IMR-90 (cell line): ENCODE measurements around the gene SYNE2. TPM values are rescaled to one million over a fixed set of nuclear protein-coding genes. Genes with fewer than 3 reads are reported as not detected.

Source experiments
- ATAC-seq: fragments of 200-7000 bp; cut with Tn5 transposase; 2 replicates; pipeline ENCODE4 v1.9.1; 2020; ENCODE audit warnings: low read depth, mild to moderate bottlenecking, moderate library complexity
- BruUV-seq: library from RNA; stranded (reverse); fragments of 400-500 nt; replicated peaks from 2 replicates; lab custom pipeline; 2021; lab: Mats Ljungman, UMichigan
- CTCF ChIA-PET: fragments of 300-600 bp; formaldehyde crosslinking; extraction: SDS; loops from one replicate; lab custom pipeline; 2021; ENCODE audit warnings: antibody characterized with exemption; lab: Yijun Ruan, JAX
- POLR2A ChIA-PET: fragments of 300-600 bp; sonication (Branson Sonifier 250); formaldehyde crosslinking; loops from one replicate; lab custom pipeline; 2022; ENCODE audit warnings: antibody characterized with exemption; ENCODE audit not compliant: unreplicated experiment; lab: Charles Lee
- DNase-seq: peaks from one replicate; pipeline ENCODE4 v3.0.0; 2013
- H2AFZ ChIP-seq: replicated peaks from 2 replicates; pipeline ENCODE3; 2013; ENCODE audit warnings: low read length, mild to moderate bottlenecking; ENCODE audit not compliant: poor library complexity
- H2AK5ac ChIP-seq: 2 replicates; pipeline ENCODE4 v1.6.1; 2013; ENCODE audit warnings: low read depth, low read length, inconsistent platforms
- H2AK9ac ChIP-seq: replicated peaks from 2 replicates; pipeline ENCODE3; 2013; ENCODE audit warnings: mild to moderate bottlenecking, low read depth, low read length, moderate library complexity; ENCODE audit not compliant: poor library complexity
- H2BK120ac ChIP-seq: 2 replicates; pipeline ENCODE4 v1.6.1; 2013; ENCODE audit warnings: low read depth, low read length, inconsistent platforms
- H2BK15ac ChIP-seq: 3 replicates; pipeline ENCODE4 v1.6.1; 2013; ENCODE audit warnings: low read depth, low read length, inconsistent platforms
- H2BK20ac ChIP-seq: 2 replicates; pipeline ENCODE4 v1.6.1; 2013; ENCODE audit warnings: low read depth, mild to moderate bottlenecking, inconsistent platforms, low read length, moderate library complexity
- H2BK5ac ChIP-seq: 2 replicates; pipeline ENCODE4 v1.6.1; 2013; ENCODE audit warnings: mild to moderate bottlenecking, low read depth, low read length, inconsistent platforms; ENCODE audit not compliant: poor library complexity, severe bottlenecking
- H3K14ac ChIP-seq: replicated peaks from 2 replicates; pipeline ENCODE4 v1.6.1; 2013; ENCODE audit warnings: low read depth, low read length, inconsistent platforms
- H3K18ac ChIP-seq: 2 replicates; pipeline ENCODE4 v1.6.1; 2013; ENCODE audit warnings: low read depth, low read length, control low read depth
- H3K23ac ChIP-seq: 2 replicates; pipeline ENCODE4 v1.6.1; 2013; ENCODE audit warnings: low read depth, low read length, inconsistent platforms
- H3K27ac ChIP-seq: 2 replicates; pipeline ENCODE4 v1.5.1; 2013; ENCODE audit warnings: mild to moderate bottlenecking, control low read depth, low read length; ENCODE audit not compliant: insufficient read depth
- H3K27me3 ChIP-seq: 2 replicates; pipeline ENCODE4 v1.6.1; 2013; ENCODE audit warnings: low read length; ENCODE audit not compliant: control insufficient read depth, insufficient read depth
- H3K36me3 ChIP-seq: 2 replicates; pipeline ENCODE4 v1.6.1; 2013; ENCODE audit warnings: low read length, mixed read lengths; ENCODE audit not compliant: control insufficient read depth, insufficient read depth
- H3K4ac ChIP-seq: 2 replicates; pipeline ENCODE4 v1.6.1; 2013; ENCODE audit warnings: low read depth, low read length, inconsistent platforms
- H3K4me1 ChIP-seq: 2 replicates; pipeline ENCODE4 v1.6.1; 2013; ENCODE audit warnings: low read length, mixed read lengths; ENCODE audit not compliant: control insufficient read depth, insufficient read depth
- H3K4me2 ChIP-seq: 2 replicates; pipeline ENCODE4 v1.6.1; 2013; ENCODE audit warnings: low read depth, mild to moderate bottlenecking, control low read depth, low read length, moderate library complexity
- H3K4me3 ChIP-seq: 2 replicates; pipeline ENCODE4 v1.5.1; 2013; ENCODE audit warnings: low read depth, mild to moderate bottlenecking, control low read depth, low read length, moderate library complexity; ENCODE audit not compliant: insufficient read depth
- H3K56ac ChIP-seq: 2 replicates; pipeline ENCODE4 v1.6.1; 2013; ENCODE audit warnings: low read length, inconsistent platforms; ENCODE audit not compliant: insufficient read depth; ENCODE audit errors: extremely low read depth
- H3K79me1 ChIP-seq, 2 experiments: 2 replicates each; pipeline ENCODE4 v1.6.1; 2013; ENCODE audit warnings: low read length in 2 of 2, inconsistent platforms in 1 of 2, low read depth in 1 of 2
- H3K9ac ChIP-seq: 2 replicates; pipeline ENCODE4 v1.6.1; 2013; ENCODE audit warnings: low read depth, low read length, control low read depth
- H3K9me1 ChIP-seq: 2 replicates; pipeline ENCODE4 v1.6.1; 2013; ENCODE audit warnings: low read length, inconsistent platforms; ENCODE audit not compliant: insufficient read depth
- H3K9me3 ChIP-seq: 2 replicates; pipeline ENCODE4 v1.6.1; 2013; ENCODE audit warnings: low read length; ENCODE audit not compliant: control insufficient read depth, insufficient read depth
- H4K20me1 ChIP-seq: 2 replicates; pipeline ENCODE4 v1.6.1; 2013; ENCODE audit warnings: low read length, inconsistent platforms; ENCODE audit not compliant: insufficient read depth
- H4K5ac ChIP-seq: 2 replicates; pipeline ENCODE4 v1.6.1; 2013; ENCODE audit warnings: mild to moderate bottlenecking, low read depth, low read length, control low read depth
- H4K8ac ChIP-seq, 2 experiments: 2 replicates each; pipeline ENCODE4 v1.6.1; 2013; ENCODE audit warnings: low read depth in 2 of 2, low read length in 2 of 2, control low read depth in 1 of 2, inconsistent platforms in 1 of 2
- H4K91ac ChIP-seq: 2 replicates; pipeline ENCODE4 v1.6.1; 2013; ENCODE audit warnings: low read depth, low read length, inconsistent platforms; ENCODE audit not compliant: insufficient read depth
- BHLHE40 ChIP-seq: fragments of 150-350 bp; IDR thresholded peaks from 2 replicates; pipeline ENCODE4 v1.6.1; 2016; ENCODE audit warnings: mild to moderate bottlenecking, low read depth, low read length
- CEBPB ChIP-seq: IDR thresholded peaks from 2 replicates; pipeline ENCODE4 v1.6.1; 2012; ENCODE audit warnings: low read depth, low read length, improper control_type of control experiment
- CHD1 ChIP-seq: IDR thresholded peaks from 2 replicates; pipeline ENCODE4 v1.6.1; 2012; ENCODE audit warnings: low read depth, low read length, improper control_type of control experiment
- MAFK ChIP-seq: IDR thresholded peaks from 2 replicates; pipeline ENCODE4 v1.6.1; 2012; ENCODE audit warnings: low read depth, low read length, improper control_type of control experiment
- MAZ ChIP-seq: IDR thresholded peaks from 2 replicates; pipeline ENCODE4 v1.6.1; 2012; ENCODE audit warnings: low read depth, mild to moderate bottlenecking, low read length, improper control_type of control experiment, moderate library complexity, borderline replicate concordance
- MXI1 ChIP-seq: IDR thresholded peaks from 2 replicates; pipeline ENCODE4 v1.6.1; 2012; ENCODE audit warnings: low read depth, mild to moderate bottlenecking, low read length, moderate library complexity, borderline replicate concordance
- NFE2L2 ChIP-seq: fragments of 150-350 bp; IDR thresholded peaks from 2 replicates; pipeline ENCODE4 v1.6.1; 2016; ENCODE audit warnings: low read depth, mild to moderate bottlenecking, low read length
- POLR2A ChIP-seq: IDR thresholded peaks from 2 replicates; pipeline ENCODE4 v1.6.1; 2012; ENCODE audit warnings: mild to moderate bottlenecking, low read depth, low read length
- RAD21 ChIP-seq: IDR thresholded peaks from 2 replicates; pipeline ENCODE4 v1.6.1; 2012; ENCODE audit warnings: low read length, improper control_type of control experiment
- RCOR1 ChIP-seq: IDR thresholded peaks from 2 replicates; pipeline ENCODE4 v1.6.1; 2012; ENCODE audit warnings: mild to moderate bottlenecking, low read length, improper control_type of control experiment; ENCODE audit not compliant: insufficient replicate concordance
- SMC3 ChIP-seq: fragments of 150-350 bp; IDR thresholded peaks from 2 replicates; pipeline ENCODE4 v1.6.1; 2016; ENCODE audit warnings: low read depth, mild to moderate bottlenecking, antibody characterized with exemption, low read length, moderate library complexity
- WGBS, 2 experiments: methylation state at CpG; one replicate each; pipeline versions ENCODE4 v1.1.5 to v1.1.7; 2013; ENCODE audit warnings: missing lambda C conversion rate in 2 of 2; ENCODE audit not compliant: insufficient read length in 1 of 2; ENCODE audit errors: extremely low coverage in 2 of 2; 5-methylcytosine and 5-hydroxymethylcytosine counted together
- dilution Hi-C: fragments of 300-500 bp; cut with HindIII; formaldehyde crosslinking; loops from one replicate; pipeline ENCODE4 v1.14.3; 2018; ENCODE audit warnings: low sequenced_read_pairs; ENCODE audit not compliant: unreplicated experiment
- in situ Hi-C: fragments of 300-500 bp; cut with MboI; formaldehyde crosslinking; loops from 3 replicates; pipeline ENCODE4 v1.14.3; 2019; ENCODE audit warnings: low sequenced_read_pairs, inconsistent platforms, mixed read lengths
- intact Hi-C: fragments of 100-400 bp; cut with micrococcal nuclease; formaldehyde crosslinking; loops from 2 replicates; pipeline ENCODE4 v1.10.0; 2022
- polyA plus RNA-seq, 3 experiments: library from polyadenylated mRNA; depleted of rRNA; stranded (reverse); fragments of >200 nt; gene quantifications; 2 replicates each; pipeline ENCODE4 v1.2.3, GENCODE V29; 2012; ENCODE audit warnings: low replicate concordance in 1 of 3
- total RNA-seq: library from RNA; depleted of rRNA; stranded (reverse); fragments of >200 nt; gene quantifications from 2 replicates; pipeline ENCODE4 v1.2.3, GENCODE V29; 2012

Gene SYNE2
- total and polyA plus RNA-seq, 2 of the 4 experiments (the other 2 are of a cell fraction): 5.2 to 28.9 TPM

DNA sequence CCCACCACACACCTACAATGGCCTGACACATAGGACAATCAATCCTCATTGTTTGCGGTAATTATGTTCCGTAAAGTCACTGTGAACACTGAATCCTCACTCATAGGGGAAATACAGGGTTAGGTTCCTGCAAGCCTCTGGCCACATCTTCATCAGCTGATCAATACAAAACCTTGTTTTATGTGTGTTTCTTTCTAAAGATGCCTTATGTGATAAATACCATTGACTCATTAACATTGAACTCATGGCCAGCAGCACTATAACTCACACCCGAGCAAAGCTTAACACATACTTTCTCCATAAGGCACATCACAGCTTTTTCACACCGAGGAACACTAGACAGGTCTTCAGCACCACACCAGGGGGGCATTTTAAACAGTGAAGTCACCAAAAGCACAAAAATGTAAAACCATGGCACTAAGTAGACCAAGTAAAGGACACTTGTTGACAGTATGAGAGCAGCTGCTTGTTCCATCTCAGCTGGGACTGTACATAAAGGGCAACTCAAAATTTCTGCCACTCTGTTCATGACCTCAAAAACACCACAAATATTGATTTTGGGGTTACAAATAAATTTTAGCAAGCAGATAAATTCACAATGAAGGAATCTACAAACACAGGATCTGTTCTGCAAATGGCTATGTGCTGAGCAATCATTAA is 380.9 kb downstream of the SYNE2 start:
- dilution Hi-C loops: no loop called here
- no peak for ATAC-seq
- POLR2A ChIA-PET: no interaction called here

More for the DNA sequence above, 380.9 kb downstream of the SYNE2 start:
- peak overlapping the region; percentile 35; the same call in 1 of the 2 replicates for H4K91ac ChIP-seq
- H3K23ac ChIP-seq: 0 out of 2 replicates have a peak overlapping the region, but pooled peaks have one; percentile 34
- no peak overlapping the region for H2AK9ac ChIP-seq
- no peak overlapping the region for H3K4me3 ChIP-seq
- no TSS peak for BruUV-seq
- peak overlapping the region; percentile 9; the same call in 1 of the 2 replicates for H3K18ac ChIP-seq
- H3K4ac ChIP-seq: peak overlapping the region; percentile 70
- H3K4me2 ChIP-seq: no peak overlapping the region
- H3K9ac ChIP-seq: no peak overlapping the region
- TF ChIP-seq RAD21 (no peak), BHLHE40 (no peak), MAFK (no peak), POLR2A (no peak), MAZ (no peak), NFE2L2 (no peak), CEBPB (no peak), CHD1 (no peak), RCOR1 (no peak), SMC3 (no peak), MXI1 (no peak)
- no CpG with 5 or more reads among the region's 4 CpGs for WGBS, 2 experiments
- peak overlapping the region; percentile 78 for H2BK120ac ChIP-seq
- H3K56ac ChIP-seq: no peak overlapping the region
- in situ Hi-C loops (no loop called here), intact Hi-C loops (no loop called here)
- H3K9me3 ChIP-seq: no peaks in the 10 kb centered on the region
- peak overlapping the region; percentile 63 for H2BK20ac ChIP-seq
- H4K5ac ChIP-seq: no peak overlapping the region
- peaks cover 4% of the 10 kb centered on the region; the same call in 1 of the 2 replicates for H4K20me1 ChIP-seq
- peak overlapping the region; percentile 23; the same call in 1 of the 3 replicates for H2BK15ac ChIP-seq
- H3K14ac ChIP-seq: peak overlapping the region; percentile 79
- no peaks in the 10 kb centered on the region for H3K79me1 ChIP-seq
- H2AK5ac ChIP-seq: peak overlapping the region; percentile 72; the same call in 1 of the 2 replicates
- CTCF ChIA-PET: interaction anchor here (1.1 kb wide), 1 partner anchor 60 kb away, joined by 3 read pairs; the partner anchor contains the start of gene ESR2
- peaks cover 16% of the 10 kb centered on the region for H3K4me1 ChIP-seq
- no peak overlapping the region for H2BK5ac ChIP-seq
- no peaks in the 10 kb centered on the region for H3K27me3 ChIP-seq
- H3K36me3 ChIP-seq: no peaks in the 10 kb centered on the region
- peak; percentile 10 for DNase-seq
- peak overlapping the region in 1 of 2 experiments; percentile 8; a peak in 1 of 4 replicates for H4K8ac ChIP-seq
- peaks cover 19% of the 10 kb centered on the region for H3K9me1 ChIP-seq
- no peak overlapping the region for H2AFZ ChIP-seq
- no peak overlapping the region for H3K27ac ChIP-seq
